ENCODE results near the gene CCDC171.

CCDC171 gene

DNA sequence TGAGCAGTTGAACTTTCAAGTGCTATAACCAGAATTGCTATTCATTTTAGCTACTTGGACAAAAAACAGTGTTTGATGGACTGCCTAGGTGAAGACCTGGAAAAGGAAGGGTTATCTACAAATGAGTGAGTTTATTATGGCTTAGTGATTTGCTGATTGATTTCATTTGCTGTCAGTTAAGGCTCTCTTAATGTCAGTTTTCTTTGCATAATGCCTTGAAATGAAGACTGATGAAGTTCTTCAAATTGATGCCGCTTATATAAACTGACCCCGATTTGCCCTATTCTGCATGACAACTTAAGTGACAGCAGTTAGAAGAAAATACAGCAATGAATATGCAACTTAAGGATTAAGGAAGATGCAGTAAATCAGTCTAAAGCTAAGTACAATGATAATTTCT, 332.6 kb downstream of the CCDC171 start (continued):
- no peak for TF ChIP-seq ZBTB10 (tag by site-specific recombination; IDR thresholded peaks at IDR 0.05)
- no peak for TF ChIP-seq ZNF529 (tag by site-specific recombination; IDR thresholded peaks at IDR 0.05; ENCODE audit: insufficient replicate concordance)
- TF ChIP-seq ZNF433 (tag by site-specific recombination; IDR thresholded peaks at IDR 0.05; ENCODE audit: low read depth): no peak
- TF ChIP-seq PRDM2 (tag by site-specific recombination; IDR thresholded peaks at IDR 0.05; ENCODE audit: borderline replicate concordance): no peak
- TF ChIP-seq ATF2 (tag by site-specific recombination; IDR thresholded peaks at IDR 0.05; ENCODE audit: low read depth): no peak
- TF ChIP-seq ZSCAN16 (tag by site-specific recombination; IDR thresholded peaks at IDR 0.05): no peak

- H3K9me3 ChIP-seq (ENCODE audit: control insufficient read depth, insufficient read depth, low read depth, low read length): no peaks in the 10 kb centered on the region
- no peak overlapping the region for H3K4me3 ChIP-seq (ENCODE audit: low read depth, low read length)
- TF ChIP-seq ZFHX2 (tag by site-specific recombination; conservative IDR thresholded peaks at IDR 0.05) (no peak), ZNF157 (tag by site-specific recombination; IDR thresholded peaks at IDR 0.05) (no peak), YY2 (tag by site-specific recombination; IDR thresholded peaks at IDR 0.05) (no peak), ZNF660 (tag by site-specific recombination; IDR thresholded peaks at IDR 0.05) (no peak), ZNF133 (tag by site-specific recombination; IDR thresholded peaks at IDR 0.05) (no peak), ZNF785 (tag by site-specific recombination; IDR thresholded peaks at IDR 0.05) (no peak), ZNF610 (tag by site-specific recombination; IDR thresholded peaks at IDR 0.05; ENCODE audit: borderline replicate concordance) (no peak), ZBTB21 (tag by site-specific recombination; IDR thresholded peaks at IDR 0.05) (no peak), ZBTB26 (tag by site-specific recombination; optimal IDR thresholded peaks at IDR 0.05) (no peak), HOXD13 (CRISPR knock-in tag; IDR thresholded peaks at IDR 0.05; ENCODE audit: borderline replicate concordance) (no peak), ZNF843 (tag by site-specific recombination; IDR thresholded peaks at IDR 0.05) (no peak), KLF1 (tag by site-specific recombination; IDR thresholded peaks at IDR 0.05) (no peak), ZNF354C (tag by site-specific recombination; IDR thresholded peaks at IDR 0.05; ENCODE audit: borderline replicate concordance, low read depth) (no peak), ZNF692 (tag by site-specific recombination; IDR thresholded peaks at IDR 0.05) (no peak)
- H3K4me1 ChIP-seq (ENCODE audit: control insufficient read depth, insufficient read depth, low read length): no peaks in the 10 kb centered on the region
- CTCF ChIA-PET: no interaction called here
- H3K27ac ChIP-seq (ENCODE audit: extremely low read depth, low read depth, low read length): no peak overlapping the region
- POLR2A ChIA-PET: no interaction called here
- H3K36me3 ChIP-seq (ENCODE audit: control insufficient read depth in 2 of 2, insufficient read depth in 1 of 2, low read length in 2 of 2): no peaks in the 10 kb centered on the region
These were observed 336.7 kb downstream of the CCDC171 start for GRCh38 chr9:15889555-15889954.

Data from HEK293 (cell line).